T-helper 1 cell (primary cell): Measurements from ENCODE around the gene GADD45G.

Source experiments
- DNase-seq, 5 donors: peaks; one replicate each; pipeline ENCODE4 v3.0.0-alpha.2; 2012 to 2020

The GADD45G gene

DNA sequence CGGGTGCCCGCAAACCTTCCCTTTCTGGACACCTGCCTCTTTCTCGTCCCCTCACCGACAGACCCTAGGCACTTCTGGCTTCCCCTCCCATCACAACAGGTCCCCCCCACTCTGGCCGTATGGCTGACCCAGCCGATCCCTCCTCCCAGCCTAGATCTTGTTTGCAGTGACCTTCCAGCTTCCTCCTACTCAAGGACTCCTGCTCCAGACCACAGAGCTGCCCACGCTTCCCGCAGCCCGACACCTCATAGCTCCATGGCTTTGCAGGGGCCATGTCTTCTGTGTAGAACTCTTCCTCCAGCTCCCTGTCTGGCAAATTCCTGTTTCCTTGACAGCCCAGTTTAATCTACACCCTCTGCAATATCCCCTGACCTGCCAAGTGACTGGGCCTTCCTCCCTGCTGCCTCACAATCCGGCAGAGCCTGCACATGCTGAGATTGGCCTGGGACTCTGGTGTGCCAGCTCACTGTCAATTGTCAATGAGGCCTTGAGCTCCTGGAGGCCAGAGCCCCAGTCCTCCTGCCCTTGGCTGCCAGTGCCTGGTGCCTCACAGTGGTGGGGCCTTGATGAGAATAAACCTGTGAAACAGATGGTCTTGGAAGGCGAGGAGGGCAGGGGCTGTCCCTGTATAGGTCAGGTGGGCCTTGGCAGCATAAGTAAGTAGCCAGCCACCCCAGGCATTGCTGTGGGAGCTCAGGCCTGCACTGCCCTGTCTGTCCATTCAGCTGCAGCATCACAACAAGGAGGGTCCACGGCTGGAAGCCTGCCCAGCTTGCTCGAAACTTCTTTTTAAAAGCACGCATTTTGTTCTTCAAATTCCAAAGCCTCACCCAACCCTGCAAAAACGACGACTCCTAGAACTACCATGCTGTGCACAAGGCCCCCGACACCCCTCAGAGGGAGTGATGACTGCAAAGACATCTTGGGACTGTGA lies 50.5 kb downstream of the GADD45G start:
- DNase-seq, result no peak
